Stimulated activated CD4-positive, alpha-beta T cell treated with anti-CD3 and anti-CD28 coated beads, Interleukin-15, amount 100 ng/mL, for 24 hours (primary cell): ENCODE results near the gene P2RY2.
"Not testable (repeated sequence)": the region's sequence is repeated elsewhere in the genome, so short reads cannot be mapped to it uniquely, and the experiment has no call there.

Source experiments
- DNase-seq: peaks from one replicate; pipeline ENCODE4 v3.0.0-alpha.2; 2020

P2RY2 gene

GRCh38 chr11:73270016-73270854 is 52.2 kb downstream of the P2RY2 start:
- no peak for DNase-seq

DNA sequence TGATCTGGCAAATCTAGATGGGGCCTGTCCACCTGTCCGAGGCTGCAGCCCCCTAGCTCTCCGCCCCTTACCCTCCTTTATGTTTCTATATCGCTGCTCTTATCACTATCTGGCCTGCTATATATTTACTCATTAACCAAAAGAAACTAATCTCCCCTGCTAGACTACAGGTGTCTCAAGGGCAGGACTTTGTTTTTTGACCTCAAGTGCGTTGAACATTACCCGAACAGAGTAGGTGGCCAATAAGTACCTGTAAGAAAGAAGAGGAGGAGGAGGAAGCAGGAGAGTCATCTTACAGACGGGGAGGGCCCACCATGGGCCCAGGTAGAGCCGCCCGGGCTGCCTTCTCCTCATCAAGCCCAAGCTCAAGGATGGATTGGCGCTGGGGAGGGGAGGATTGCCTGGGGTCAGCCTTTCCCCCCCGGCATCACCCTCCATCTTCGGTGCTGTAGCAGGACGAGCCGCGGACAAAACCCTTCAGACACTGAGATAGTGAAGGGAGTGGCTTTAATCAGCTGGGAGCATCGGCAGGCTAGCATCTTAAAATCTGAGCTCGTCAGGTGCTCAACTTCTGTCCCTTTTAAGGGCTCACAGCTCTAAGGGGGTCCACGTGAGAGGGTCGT is 52.9 kb downstream of the P2RY2 start:
- DNase-seq, result no peak

GRCh38 chr11:73271478-73271865 is 53.4 kb downstream of the P2RY2 start:
- DNase-seq, result not testable (repeated sequence)

DNA sequence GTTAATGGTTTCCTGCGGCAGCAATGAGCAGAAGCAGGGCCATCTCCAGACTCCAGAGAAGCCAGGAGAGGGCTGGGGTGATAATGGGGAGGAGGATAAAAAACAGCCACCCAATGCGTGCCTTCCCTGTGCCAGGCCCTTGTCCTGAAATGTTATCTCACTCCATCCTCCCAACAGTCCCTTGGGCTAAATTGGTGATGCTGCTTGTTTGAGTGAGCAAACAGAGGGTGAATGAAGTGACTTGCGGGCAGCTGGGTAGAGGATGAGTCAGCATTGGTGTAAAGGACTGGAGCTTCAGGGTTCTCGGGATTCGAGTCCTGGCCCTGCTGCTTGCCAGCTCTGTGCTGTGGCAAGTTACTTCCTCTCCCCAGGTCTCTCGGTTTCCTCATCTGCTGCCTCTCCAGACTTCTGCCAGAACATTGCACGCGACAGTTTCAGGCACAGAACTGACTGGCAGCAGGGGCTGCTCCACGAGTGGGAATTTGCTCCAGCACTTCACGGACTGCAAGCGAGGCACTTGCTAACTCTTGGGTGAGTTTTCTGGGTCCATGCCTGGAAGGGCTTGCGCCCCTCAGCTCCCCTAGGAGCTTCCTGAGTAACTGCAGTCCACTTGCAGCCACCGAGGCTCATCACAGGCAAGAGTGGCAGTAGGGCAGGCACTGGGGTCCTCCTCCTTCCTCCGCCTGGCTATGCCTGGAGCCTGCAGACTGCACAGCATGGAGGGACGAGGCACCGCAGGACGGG is 54.0 kb downstream of the P2RY2 start, which contains the start of gene P2RY6:
TSS of gene P2RY6 (plus strand) at position 403 of the 744 bp plus-strand sequence. CDS start 24,181 bp downstream, outside the sequence.
- no peak for DNase-seq

GRCh38 chr11:73272680-73273038 is 54.6 kb downstream of the P2RY2 start:
- DNase-seq, result no peak

- DNase-seq, result no peak
These were observed 55.3 kb downstream of the P2RY2 start for GRCh38 chr11:73273222-73273895.

GRCh38 chr11:73274191-73274590 is 56.1 kb downstream of the P2RY2 start:
- DNase-seq, result not testable (repeated sequence)

DNA sequence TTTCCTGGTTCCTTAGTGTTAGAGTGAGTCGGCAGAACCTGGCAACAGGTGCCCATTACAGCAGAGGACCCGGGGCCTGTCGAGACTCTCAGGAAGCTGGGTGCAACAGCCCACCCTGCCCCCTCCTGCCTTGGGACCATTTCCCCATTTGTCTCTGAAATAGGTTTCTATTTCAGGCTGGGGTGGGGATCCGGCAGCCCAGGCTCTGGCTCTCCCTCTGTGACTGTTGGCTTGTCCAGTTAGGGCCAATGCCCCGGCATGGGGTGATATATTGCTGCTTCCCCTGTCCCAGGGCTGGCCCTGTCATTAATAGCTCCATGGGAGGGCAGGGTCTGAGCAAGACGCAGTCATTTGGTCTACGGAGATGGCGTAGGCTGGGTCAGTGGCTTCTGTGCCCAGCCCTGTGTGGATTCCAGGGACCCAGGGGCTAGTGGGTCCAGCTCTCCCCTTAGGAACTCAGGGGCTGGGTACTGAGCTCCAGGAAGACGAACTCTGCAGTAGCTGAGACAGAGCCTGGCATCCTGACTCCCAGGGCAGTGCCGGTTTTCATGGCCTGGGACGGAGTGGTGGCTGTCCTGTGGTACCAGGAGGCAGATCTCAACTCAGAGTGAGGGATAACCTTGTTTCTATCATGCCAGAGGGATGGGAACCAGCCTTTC is 56.8 kb downstream of the P2RY2 start:
- no peak for DNase-seq

DNA sequence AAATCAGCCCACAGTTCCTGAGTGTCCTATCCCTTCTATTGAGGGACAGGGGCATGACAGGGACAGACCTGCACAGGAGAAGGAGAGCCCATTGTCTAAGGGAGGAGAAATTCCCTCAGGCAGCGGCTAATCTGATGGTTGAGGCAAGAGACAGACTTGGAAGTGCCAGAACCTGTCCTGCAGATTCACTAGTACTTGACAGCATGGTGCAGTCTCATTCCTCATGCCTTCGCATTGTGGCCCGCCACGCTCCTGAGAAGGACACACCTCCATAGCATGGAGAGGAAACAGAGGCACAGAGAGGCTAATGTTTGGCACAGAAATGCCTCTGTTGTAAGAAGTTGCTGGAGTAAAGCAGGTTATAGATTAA is 57.3 kb downstream of the P2RY2 start:
- no peak for DNase-seq

GRCh38 chr11:73277467-73277866 is 59.4 kb downstream of the P2RY2 start:
- DNase-seq, result no peak

GRCh38 chr11:73280626-73281025 is 62.5 kb downstream of the P2RY2 start:
- DNase-seq, result no peak

- no peak for DNase-seq
These were observed 63.2 kb downstream of the P2RY2 start for GRCh38 chr11:73281201-73281741.

DNA sequence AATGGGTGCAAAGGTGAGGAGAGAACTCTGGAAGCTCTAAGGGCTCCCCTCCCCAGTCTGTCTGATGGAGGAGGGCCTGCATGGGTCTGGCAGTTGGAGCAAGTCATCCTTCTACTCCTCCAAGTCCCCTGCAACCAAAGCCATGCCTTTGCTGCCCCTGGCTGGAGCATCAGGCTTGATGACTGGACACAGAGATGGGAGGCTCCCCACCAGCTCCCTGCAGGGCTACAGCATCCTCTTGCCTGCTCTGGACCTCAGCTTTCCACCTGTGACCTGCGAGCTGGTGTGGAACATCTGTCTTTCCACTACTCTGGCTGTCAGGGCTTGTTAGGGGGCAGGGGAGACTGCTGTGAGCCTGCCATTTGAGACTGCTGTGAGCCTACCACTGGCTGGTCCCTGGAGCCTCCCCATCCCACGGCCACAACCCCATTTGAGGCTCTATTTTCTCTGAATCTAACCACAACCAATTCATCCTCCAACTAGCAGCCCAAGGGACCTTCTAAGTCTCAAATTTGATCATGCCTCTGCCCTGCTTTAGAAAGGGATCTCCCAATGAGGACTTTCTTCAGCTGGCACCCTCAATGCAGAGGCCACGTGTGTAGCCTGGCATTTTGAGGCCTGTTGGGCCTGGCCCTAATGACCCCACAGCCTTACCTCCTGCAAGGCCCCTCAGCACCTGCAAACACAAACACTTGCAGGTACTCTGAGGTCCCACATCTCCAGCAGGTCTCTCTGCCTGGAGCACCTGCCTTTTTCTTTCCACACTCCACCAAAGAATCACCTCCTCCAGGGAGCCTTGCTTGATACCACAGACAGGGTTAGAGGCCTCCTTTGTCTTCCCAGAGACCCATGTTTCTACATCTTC is 63.9 kb downstream of the P2RY2 start:
- no peak for DNase-seq

GRCh38 chr11:73283276-73284000 is 65.4 kb downstream of the P2RY2 start:
- DNase-seq, result no peak

DNA sequence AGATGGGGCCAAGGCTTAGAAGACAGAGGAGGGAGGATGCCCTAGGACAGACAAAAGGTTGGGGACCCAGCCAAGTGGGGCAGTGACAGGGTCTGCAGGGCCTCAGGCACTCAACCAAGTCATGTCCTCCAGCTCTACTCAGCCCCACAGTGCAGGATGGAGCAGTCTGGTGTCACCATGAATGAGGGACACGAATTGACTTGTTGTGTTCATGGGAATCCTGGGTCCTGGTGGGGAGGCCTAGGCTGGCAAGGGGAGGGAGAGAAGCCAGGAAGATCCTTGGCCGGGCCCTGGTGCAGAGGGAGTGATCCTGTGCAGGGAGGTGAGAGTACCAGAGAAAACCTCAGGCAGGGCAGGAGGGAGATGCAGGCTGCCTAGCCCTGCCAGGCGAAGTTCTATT is 66.0 kb downstream of the P2RY2 start:
- DNase-seq, result no peak

GRCh38 chr11:73285721-73286120 is 67.6 kb downstream of the P2RY2 start:
- DNase-seq, result no peak
